ENCODE measurements around the gene KLHL15.
"Not testable (repeated sequence)": the region's sequence is repeated elsewhere in the genome, so short reads cannot be mapped to it uniquely, and the experiment has no call there.

Gene KLHL15, protein sequence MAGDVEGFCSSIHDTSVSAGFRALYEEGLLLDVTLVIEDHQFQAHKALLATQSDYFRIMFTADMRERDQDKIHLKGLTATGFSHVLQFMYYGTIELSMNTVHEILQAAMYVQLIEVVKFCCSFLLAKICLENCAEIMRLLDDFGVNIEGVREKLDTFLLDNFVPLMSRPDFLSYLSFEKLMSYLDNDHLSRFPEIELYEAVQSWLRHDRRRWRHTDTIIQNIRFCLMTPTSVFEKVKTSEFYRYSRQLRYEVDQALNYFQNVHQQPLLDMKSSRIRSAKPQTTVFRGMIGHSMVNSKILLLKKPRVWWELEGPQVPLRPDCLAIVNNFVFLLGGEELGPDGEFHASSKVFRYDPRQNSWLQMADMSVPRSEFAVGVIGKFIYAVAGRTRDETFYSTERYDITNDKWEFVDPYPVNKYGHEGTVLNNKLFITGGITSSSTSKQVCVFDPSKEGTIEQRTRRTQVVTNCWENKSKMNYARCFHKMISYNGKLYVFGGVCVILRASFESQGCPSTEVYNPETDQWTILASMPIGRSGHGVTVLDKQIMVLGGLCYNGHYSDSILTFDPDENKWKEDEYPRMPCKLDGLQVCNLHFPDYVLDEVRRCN

DNA sequence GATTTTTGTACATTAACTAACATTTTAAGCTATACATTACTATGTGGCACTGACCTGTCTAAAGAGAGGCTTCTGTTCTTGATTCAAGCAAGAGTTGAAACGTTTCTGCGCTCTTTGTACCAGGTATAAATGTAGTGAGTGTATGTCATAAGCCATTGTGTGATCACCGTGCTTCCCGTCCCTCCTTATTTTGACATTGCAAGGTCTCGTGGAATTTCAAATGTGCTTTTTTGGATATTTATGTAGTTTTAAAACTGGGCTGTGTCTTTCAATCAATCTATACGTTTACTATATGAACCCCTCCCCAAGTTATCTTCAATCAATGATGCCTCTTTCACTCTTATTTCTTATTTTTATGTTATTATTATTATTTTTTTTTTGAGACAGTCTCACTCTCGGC lies at the start of gene KLHL15:
Gene KLHL15 (minus strand): TSS at position 101 of the 400 bp plus-strand sequence. CDS start 20,493 bp downstream, outside the sequence.
- no peak for DNase-seq (ENCODE audit: low read depth in 2 of 2)

DNA sequence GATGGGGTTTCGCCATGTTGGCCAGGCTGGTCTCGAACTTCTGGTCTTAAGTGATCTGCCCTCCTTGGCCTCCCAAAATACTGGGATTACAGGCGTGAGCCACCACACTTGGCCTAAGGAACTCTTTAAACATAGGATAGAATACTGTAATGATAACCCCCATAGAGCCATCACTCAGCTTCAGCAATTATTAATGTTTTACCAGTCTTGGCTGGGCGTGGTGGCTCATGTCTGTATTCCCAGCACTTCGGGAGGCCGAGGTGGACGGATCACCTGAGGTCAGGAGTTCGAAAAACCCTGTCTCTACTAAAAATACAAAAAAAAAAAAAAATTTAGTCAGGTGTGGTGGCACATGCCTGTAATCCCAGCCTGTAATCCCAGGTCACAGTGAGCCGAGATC lies 42.9 kb upstream of the KLHL15 start:
- no peak for DNase-seq (ENCODE audit: low read depth in 2 of 2)

DNA sequence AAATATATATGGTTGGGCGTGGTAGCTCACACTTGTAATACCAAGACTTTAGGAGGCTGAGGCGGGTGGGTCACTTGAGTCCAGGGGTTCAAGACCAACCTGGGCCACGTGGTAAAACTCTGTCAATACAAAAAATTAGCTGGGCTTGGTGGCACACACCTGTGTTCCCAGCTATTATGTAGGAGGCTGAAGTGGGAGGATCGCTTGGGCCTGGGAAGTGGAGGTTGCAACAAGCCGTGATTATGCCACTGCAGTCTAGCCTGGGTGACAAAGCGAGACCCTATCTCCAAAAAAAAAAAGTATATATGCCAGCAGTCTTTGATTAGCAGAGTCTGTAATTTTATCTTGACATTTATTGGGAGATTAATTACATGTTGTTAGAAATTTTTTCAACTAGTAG lies 36.5 kb upstream of the KLHL15 start:
- DNase-seq (ENCODE audit: low read depth in 2 of 2): no peak

DNA sequence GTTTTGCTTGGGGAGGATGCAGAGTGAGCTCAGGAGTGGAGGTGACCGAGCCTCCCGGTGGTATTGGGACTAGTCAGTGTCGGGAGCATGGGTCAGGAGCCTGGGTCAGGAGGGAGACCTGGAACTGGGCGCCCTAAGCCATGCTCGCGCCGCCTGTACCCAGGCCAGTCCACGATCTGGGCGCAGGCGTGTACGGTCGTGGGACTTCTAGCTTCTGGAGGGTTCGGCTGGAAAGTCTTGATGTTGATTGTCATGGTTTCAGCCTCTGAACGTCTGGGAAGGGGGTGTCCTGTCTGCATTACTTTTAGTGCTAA lies 28.0 kb upstream of the KLHL15 start:
- no peak for DNase-seq (ENCODE audit: low read depth in 2 of 2)

DNA sequence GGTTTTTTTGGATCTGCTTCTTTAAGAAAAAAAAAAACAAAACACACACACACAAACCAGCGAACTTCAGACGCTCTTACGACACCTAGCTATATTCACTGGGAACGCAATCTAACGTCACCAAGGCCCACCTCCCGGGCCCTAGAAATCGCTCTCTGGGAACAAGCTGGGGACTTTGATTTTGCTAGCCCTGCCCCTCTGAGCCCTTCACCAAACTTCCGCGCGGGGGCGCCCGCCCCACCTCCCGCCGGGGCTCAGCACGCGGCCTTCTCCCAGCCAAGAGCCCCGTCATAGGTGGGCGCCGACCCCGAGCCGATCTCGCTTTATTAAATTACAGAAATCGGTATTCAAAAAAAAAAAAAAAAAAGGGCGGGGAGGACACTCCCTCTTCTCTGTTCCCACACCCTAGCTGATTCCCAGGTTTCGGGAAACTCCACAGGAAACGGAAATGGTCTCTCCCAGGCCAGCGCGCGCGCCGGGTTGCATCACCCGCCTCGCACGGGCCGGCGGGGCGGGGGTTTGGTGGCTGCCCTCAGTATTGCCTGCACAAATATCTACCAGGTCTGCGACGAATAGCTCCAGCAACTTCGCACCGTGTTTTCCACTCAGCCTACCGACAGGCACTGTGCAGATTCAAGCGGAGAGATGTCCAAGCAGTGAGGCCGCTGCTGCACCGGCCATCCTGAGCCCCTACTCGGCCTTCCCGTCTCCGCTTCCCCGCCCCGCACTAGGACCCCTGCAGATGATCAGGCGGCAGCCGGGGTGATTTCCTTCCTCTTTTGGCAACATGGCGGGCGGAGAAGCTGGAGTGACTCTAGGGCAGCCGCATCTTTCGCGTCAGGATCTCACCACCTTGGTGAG lies 27.4 kb upstream of the KLHL15 start, which contains the start of gene EIF2S3:
Gene EIF2S3 (plus strand): TSS at position 775 of the 861 bp plus-strand sequence. CDS start 13 bp downstream, at position 788.
- peak; percentile 89 for DNase-seq (ENCODE audit: low read depth in 2 of 2)

DNA sequence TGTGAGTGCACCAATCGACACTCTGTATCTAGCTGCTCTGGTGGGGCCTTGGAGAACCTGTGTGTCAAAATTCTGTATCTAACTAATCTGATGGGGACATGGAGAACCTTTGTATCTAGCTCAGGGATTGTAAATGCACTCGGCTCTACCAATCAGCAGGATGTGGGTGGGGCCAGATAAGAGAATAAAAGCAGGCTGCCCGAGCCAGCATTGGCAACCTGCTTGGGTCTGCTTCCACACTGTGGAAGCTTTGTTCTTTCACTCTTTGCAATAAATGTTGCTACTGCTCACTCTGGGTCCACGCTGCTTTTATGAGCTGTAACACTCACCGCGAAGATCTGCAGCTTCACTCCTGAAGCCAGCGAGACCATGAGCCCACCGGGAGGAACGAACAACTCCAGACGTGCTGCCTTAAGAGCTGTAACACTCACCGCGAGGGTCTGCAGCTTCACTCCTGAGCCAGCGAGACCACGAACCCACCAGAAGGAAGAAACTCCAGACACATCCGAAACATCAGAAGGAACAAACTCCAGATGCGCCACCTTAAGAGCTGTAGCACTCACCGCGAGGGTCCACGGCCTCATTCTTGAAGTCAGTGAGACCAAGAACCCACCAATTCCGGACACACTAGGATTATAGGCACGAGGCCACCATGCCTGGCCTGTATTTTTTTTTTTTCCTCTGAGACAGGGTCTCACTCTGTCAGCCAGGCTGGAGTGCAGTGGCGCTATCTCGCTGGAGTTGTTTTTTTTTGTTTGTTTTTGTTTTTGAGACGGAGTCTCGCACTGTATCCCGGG lies 23.7 kb upstream of the KLHL15 start:
- DNase-seq (ENCODE audit: low read depth in 2 of 2): not testable (repeated sequence)

DNA sequence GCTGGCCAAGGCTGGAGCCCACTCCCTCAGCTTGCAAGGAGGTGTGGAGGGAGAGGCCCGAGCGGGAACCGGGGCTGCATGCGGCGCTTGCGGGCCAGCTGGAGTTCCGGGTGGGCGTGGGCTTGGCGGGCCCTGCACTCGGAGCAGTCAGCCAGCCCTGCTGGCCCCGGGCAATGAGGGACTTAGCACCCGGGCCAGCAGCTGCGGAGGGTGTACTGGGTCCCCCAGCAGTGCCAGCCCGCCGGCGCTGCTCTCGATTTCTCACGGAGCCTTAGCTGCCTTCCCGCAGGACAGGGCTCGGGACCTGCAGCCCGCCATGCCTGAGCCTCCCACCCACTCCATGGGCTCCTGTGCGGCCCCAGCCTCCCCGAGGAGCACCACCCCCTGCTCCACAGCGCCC lies 22.7 kb upstream of the KLHL15 start:
- not testable (repeated sequence) for DNase-seq (ENCODE audit: low read depth in 2 of 2)

DNA sequence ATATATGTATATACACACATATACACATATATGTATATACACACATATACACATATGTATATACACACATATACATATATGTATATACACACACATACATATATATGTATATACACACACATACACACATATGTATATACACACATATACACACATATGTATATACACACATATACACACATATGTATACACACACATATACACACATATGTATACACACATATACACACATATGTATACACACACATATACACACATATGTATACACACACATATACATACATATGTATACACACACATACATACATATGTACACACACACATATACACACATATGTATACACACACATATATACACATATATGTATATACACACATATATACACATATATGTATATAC lies 19.1 kb upstream of the KLHL15 start:
- DNase-seq (ENCODE audit: low read depth in 2 of 2): not testable (repeated sequence)

DNA sequence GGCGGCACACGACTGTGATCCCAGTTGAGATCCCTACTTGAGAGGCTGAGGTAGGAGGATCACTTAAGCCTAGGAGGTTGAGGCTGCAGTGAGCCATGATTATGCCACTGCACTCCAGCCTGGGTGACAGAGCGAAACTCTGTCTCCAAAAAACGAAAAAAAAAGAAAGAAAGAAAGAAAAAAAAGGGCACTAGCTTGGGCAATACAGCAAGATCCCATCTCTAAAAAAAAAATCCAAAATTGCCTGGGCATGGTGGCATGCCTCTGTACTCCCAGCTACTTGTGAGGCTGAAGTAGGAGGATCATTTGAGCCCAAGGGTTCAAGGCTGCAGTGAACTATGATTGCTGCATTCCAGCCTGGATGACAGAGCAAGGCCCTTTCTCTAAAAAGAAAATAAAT lies 10.7 kb upstream of the KLHL15 start:
- DNase-seq (ENCODE audit: low read depth in 2 of 2): no peak

DNA sequence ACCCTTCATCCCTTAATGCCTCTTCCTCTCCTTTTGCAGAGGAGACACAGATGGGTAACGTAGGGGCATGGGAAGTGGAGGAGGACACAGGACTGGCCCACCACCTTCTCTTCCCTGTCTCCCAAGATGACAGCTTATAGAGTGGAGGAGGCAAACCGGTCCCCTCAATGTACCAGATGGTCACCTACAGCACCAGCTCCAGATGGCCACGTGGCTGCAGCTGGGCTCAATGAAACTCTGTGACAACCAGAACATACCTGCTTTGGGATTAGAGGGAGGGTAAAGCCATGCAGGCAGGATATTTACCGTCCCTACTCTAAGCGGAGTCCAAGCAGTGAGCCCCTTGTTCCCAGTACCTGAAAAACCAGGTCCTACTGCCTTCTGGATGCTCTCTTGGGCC lies 7.5 kb upstream of the KLHL15 start:
- no peak for DNase-seq (ENCODE audit: low read depth in 2 of 2)

DNA sequence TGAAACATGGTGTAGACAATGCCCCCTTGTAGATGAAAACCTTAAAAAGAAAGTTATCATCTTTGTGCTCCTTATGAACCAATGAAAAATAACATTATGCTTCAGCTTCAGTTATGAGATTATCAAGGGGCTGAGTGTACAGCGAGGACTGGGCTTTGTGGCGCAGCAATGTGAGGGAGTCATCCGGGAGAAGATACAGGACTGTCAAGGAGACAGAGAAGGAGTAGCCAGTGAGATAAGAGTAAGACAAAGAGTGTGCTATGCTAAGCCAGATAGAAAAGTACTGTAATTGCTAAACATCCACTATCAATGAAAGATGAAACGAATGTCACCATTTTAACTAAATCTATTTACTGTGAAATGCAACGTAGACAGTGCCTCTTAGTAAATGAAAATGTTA lies 3.6 kb upstream of the KLHL15 start:
- no peak for DNase-seq (ENCODE audit: low read depth in 2 of 2)

DNA sequence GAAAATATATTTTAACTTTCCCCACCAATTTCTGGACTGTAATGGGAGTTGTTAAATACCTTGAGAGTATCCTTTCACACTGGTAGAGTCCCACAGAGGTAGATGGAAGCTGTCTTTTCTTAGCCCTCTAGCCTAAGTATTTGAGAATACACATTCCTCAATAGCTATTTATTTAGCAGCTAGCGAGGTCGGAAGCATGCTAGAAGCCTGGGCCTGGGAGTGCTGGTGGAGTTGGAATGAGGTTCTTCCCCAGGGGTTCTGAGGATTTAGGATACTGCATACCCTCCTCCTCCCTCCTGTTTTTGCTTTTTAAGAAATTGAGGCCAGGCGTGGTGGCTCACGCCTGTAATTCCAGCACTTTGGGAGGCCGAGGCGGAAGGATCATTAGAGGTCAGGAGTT lies 999 bp upstream of the KLHL15 start:
- DNase-seq (ENCODE audit: low read depth in 2 of 2): no peak

DNA sequence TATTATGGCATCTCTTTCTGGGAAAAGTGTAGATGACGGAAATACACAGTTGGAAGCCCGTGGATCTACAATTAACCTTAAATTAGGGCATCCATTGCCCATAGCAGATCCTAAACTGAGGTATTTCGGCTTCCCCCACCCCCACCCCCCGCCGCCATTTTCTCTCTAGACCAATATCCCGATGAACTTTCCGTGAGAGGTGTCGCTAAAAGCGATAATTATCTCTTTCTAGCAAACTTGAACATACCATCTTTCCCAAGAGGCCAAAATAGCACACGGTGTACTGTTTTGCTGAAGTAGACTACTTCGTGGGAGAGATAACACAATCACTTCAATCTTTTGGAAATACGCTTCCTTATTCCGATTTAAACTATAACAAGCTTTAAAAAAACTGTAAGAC lies 554 bp downstream of the KLHL15 start:
- DNase-seq (ENCODE audit: low read depth in 2 of 2): no peak

DNA sequence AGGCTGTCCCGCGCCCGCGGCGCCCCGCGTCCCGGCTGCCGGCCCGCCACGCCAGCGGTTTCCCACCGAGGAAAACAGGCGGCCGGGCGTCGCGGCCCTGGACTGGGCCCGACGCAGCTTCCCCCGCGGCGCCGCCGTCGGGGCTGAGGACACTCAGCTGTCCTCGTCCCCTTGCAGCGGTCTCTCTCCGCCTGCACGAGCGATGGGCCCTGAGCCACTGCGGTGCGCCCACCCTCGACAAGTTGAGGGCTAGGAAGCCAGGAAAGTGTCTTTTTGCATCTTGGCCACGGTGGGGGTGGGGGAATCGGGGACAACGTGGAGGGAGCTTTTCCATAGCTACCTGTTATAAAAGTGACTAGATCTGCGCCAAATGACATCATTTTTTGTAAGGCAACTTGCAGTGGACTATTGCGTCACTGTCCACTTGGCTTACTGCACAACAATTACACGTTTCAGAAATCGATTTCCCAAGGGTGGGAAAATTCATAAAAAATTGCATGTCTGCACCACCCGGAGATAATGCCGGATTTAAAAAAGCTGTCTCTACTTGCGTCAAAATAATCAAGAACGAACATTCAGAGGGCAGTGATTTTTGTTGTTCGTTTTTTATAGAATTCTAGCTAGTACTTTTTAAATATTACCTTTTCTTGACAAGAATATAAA lies 1.1 kb downstream of the KLHL15 start:
- peak in 1 of 2 experiments; percentile 15 for DNase-seq (ENCODE audit: low read depth in 2 of 2)

DNA sequence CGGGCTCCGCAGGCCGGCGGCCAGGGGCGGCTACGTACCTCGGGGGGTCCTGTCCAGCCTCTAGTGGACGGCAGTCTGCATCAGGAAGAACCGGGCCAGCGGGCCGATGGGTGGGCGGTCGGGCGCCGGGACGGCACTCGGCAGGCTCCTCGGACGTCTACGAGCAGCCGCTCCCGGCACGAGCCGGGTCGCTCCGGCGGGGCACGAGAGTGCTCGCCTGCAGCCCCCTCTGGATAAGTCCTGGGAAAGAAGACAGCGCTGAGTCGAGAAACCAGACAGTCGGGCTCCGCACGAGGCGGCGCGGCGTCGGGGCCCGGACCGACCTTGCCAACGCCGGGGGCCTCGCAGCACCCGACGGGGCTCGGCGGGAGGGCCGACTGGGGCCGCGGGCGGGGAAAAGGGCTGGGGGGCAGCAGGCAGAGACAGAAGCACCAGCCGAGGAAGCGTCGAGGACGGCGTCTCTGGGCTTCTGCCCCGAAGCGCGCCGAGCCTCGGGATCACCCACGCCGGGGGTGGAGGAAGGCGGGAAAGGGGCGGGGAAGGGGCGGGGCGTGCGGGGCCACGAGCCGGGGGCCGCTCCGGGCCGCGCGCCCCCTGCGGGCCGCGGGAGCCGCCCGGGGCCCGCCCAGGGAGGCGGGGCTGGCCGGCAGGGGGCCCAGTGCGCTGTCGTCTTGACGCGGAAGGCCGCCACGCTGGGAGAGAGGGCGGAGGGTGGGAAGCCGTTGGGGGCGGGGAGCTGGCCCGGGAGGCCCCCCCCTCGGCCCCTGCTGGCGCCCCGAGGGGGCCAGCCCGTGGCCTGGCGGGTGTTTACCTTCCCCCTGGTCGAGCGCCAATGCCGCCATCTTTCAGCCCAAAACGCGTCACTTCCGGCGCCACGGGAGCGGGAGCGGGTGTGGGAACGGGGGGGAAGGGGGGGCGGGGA lies 1.9 kb downstream of the KLHL15 start:
- peak; percentile 86 to 88 for DNase-seq (ENCODE audit: low read depth in 2 of 2)

DNA sequence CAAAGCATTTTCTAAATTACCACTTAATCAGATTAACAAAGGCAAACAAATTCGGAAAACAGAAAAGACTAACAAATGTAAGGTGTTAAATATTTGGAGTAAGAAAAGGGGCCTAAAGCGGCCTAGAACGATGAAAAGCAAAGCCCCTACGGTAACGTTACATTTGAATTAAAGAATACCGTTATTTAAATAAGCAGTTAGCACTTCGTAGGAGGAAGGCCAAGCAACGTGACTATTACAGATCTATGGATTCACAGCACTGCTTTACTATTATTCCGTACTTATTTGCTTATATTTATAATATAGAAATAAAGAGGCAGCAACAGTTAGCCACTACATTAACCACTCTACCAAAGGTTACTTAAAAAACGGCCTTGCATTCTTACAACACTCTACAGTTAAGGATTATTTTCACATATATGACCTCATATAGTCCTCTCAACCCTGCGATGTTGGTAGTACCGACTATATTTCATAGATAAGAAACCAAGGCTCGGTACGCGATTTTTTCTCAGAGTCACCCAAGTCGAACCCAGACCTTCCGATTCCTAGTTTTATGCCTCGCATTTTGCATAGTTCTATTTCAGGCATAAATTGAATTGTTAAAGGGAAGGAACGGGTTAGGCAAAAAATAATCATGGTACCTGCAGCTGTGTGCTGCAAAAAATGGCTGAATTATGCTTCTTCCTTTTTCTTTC lies 2.9 kb downstream of the KLHL15 start:
- no peak for DNase-seq (ENCODE audit: low read depth in 2 of 2)

DNA sequence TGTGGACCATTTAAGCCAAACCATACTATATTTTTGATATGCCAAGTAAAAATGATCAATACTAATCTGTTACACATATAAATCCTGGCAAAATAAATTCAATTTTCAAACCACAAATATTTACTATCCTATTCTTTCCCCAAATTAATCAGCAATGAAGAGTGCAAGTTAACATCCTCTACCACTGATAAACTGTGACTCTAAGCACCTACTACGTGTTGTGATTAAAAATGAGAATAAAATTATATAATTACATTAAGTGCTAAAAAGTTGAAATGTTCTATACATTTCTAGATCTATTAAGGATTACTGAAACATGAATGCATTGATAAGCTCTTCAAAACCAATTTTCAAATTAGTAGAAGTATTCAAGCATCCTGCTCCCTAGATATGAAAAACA lies 3.4 kb downstream of the KLHL15 start:
- DNase-seq (ENCODE audit: low read depth in 2 of 2): no peak

DNA sequence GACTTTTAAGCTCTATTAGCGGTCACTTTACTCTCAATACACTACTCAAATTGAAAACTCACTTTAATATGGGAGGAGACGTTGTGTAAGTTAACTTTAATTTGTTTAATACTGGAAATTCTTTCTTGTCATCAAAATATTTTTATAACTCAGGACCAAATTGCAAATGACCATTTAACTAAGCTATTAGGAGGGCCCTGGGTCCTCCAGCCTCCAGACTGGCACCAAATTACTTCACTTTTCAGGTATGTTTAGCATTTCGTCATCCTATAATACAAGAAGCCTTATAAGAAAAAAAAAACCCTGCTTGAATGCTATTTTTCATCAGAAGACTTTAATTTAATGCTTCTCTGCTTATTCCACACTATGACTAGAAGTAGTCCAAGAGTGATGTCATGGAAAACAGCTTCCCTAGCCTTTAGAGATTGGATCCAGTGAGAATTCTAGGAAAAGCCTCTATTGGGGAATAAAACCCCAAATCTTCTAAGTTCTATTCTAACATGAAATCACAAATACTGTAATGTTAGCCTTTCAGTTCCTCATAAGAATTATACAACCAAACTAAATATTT lies 6.6 kb downstream of the KLHL15 start:
- DNase-seq (ENCODE audit: low read depth in 2 of 2): no peak

DNA sequence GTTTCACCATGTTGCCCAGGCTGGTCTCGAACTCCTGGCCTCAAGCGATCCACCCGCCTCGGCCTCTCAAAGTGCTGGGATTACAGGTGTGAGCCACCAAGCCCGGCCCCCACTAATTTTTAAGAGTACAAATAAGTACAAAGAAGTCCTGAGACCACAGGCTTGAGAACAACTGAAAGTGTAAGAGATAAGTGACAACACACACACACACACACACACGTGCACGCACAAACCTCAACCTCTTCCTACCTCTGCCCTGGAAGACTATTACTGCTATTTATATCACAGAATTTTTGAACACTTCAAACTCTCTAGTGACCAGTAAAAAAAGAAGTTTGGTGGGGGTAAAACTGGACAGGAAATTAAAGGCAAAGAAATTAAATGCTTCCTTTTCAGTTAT lies 7.5 kb downstream of the KLHL15 start:
- no peak for DNase-seq (ENCODE audit: low read depth in 2 of 2)

All from fibroblast of skin of left biceps (primary cell).